GM23338 (cell line): ENCODE data around the gene CBX5. TPM values are rescaled to one million over a fixed set of nuclear protein-coding genes. Genes with fewer than 3 reads are reported as not detected.

Experiments used
- ATAC-seq: fragments of 200-7000 bp; cut with Tn5 transposase; 3 replicates; pipeline ENCODE4 v1.9.1; 2020
- DNase-seq: peaks from one replicate; pipeline ENCODE4 v3.0.0-alpha.2; 2015; ENCODE audit warnings: low spot score
- H2AFZ ChIP-seq: fragments of 200-600 bp; sonication (generic); 2 replicates; pipeline ENCODE4 v1.8.0; 2016; ENCODE audit warnings: antibody characterized with exemption, mild to moderate bottlenecking, moderate library complexity
- H3F3A ChIP-seq: fragments of 200-600 bp; sonication (generic); replicated peaks from 2 replicates; pipeline ENCODE4 v1.8.0; 2017; ENCODE audit warnings: antibody characterized with exemption, mixed run types, low read depth
- H3K27ac ChIP-seq: fragments of 200-600 bp; sonication (generic); 2 replicates; pipeline ENCODE4 v1.6.1; 2016; ENCODE audit warnings: low read depth
- H3K27me3 ChIP-seq: fragments of 200-600 bp; sonication (generic); 2 replicates; pipeline ENCODE4 v1.8.0; 2016; ENCODE audit warnings: mild to moderate bottlenecking, mixed run types, moderate library complexity; ENCODE audit not compliant: insufficient read depth
- H3K36me3 ChIP-seq: fragments of 200-600 bp; sonication (generic); 2 replicates; pipeline ENCODE4 v1.8.0; 2016; ENCODE audit warnings: mild to moderate bottlenecking; ENCODE audit not compliant: insufficient read depth
- H3K4me1 ChIP-seq: fragments of 200-600 bp; sonication (generic); 2 replicates; pipeline ENCODE4 v1.8.0; 2016; ENCODE audit warnings: mild to moderate bottlenecking, moderate library complexity; ENCODE audit not compliant: insufficient read depth
- H3K4me2 ChIP-seq: fragments of 200-600 bp; sonication (generic); 2 replicates; pipeline ENCODE4 v1.7.1; 2017; ENCODE audit warnings: mixed run types
- H3K4me3 ChIP-seq: fragments of 200-600 bp; sonication (generic); 2 replicates; pipeline ENCODE4 v1.6.1; 2016; ENCODE audit warnings: mixed run types
- H3K79me2 ChIP-seq: fragments of 200-600 bp; sonication (generic); replicated peaks from 2 replicates; pipeline ENCODE4 v1.8.0; 2017; ENCODE audit warnings: mild to moderate bottlenecking; ENCODE audit not compliant: insufficient read depth
- H3K9me2 ChIP-seq: fragments of 200-600 bp; sonication (generic); 2 replicates; pipeline ENCODE4 v1.8.0; 2017; ENCODE audit not compliant: insufficient read depth
- H4K20me1 ChIP-seq: fragments of 200-600 bp; sonication (generic); replicated peaks from 2 replicates; pipeline ENCODE4 v1.8.0; 2017; ENCODE audit warnings: mild to moderate bottlenecking; ENCODE audit not compliant: insufficient read depth
- H3K27ac Mint-ChIP-seq: 2 replicates; pipeline ENCODE4 v1.8.0; 2020; ENCODE audit warnings: inconsistent platforms, mild to moderate bottlenecking, moderate library complexity, mixed read lengths
- H3K27me3 Mint-ChIP-seq: 3 replicates; pipeline ENCODE4 v1.8.0; 2022; ENCODE audit warnings: low read depth, mild to moderate bottlenecking, moderate library complexity, mixed read lengths, inconsistent platforms; ENCODE audit not compliant: insufficient read depth, poor library complexity
- H3K36me3 Mint-ChIP-seq: 3 replicates; pipeline ENCODE4 v1.8.0; 2021; ENCODE audit warnings: low read depth, mild to moderate bottlenecking, inconsistent platforms, moderate library complexity, mixed read lengths
- H3K4me1 Mint-ChIP-seq: 3 replicates; pipeline ENCODE4 v1.8.0; 2020; ENCODE audit warnings: mild to moderate bottlenecking, inconsistent platforms, mixed read lengths
- H3K4me3 Mint-ChIP-seq: 3 replicates; pipeline ENCODE4 v1.8.0; 2021; ENCODE audit warnings: moderate library complexity, mild to moderate bottlenecking, inconsistent platforms, mixed read lengths
- H3K9me3 Mint-ChIP-seq: 3 replicates; pipeline ENCODE4 v1.8.0; 2020; ENCODE audit warnings: moderate library complexity, mild to moderate bottlenecking, inconsistent platforms, mixed read lengths
- CREB1 ChIP-seq: fragments of 250-450 bp; sonication (Bioruptor Pico); IDR thresholded peaks from 2 replicates; pipeline ENCODE4 v1.5.0; 2020; ENCODE audit warnings: low read depth, mild to moderate bottlenecking, moderate library complexity
- CTCF ChIP-seq, 2 experiments: fragments of 200-600 bp in 1 of 2; sonication (generic) in 1 of 2; conservative IDR thresholded peaks; 2 replicates each; pipeline versions ENCODE4 v1.5.1 to v1.6.1; 2016 to 2017; ENCODE audit warnings: antibody characterized with exemption in 2 of 2, low read depth in 2 of 2, mild to moderate bottlenecking in 2 of 2, moderate library complexity in 1 of 2
- ETS1 ChIP-seq: IDR thresholded peaks from 2 replicates; pipeline ENCODE4 v1.6.1; 2016; ENCODE audit warnings: antibody characterized with exemption
- EZH2 ChIP-seq: fragments of 200-600 bp; sonication (generic); IDR thresholded peaks from one replicate; pipeline ENCODE4 v1.8.0; 2017; ENCODE audit warnings: antibody characterized with exemption, mild to moderate bottlenecking, low read depth; ENCODE audit not compliant: unreplicated experiment
- JUNB ChIP-seq: IDR thresholded peaks from one replicate; pipeline ENCODE4 v1.6.1; 2016; ENCODE audit warnings: antibody characterized with exemption; ENCODE audit not compliant: unreplicated experiment
- NANOG ChIP-seq: IDR thresholded peaks from 2 replicates; pipeline ENCODE4 v1.6.1; 2016; ENCODE audit warnings: antibody characterized with exemption, borderline replicate concordance
- POLR2AphosphoS5 ChIP-seq: IDR thresholded peaks from 2 replicates; pipeline ENCODE4 v1.6.1; 2016; ENCODE audit warnings: antibody characterized with exemption, low read depth
- STAT1 ChIP-seq: IDR thresholded peaks from one replicate; pipeline ENCODE4 v1.6.1; 2016; ENCODE audit warnings: antibody characterized with exemption; ENCODE audit not compliant: unreplicated experiment
- ZNF331 ChIP-seq: fragments of 250-450 bp; sonication (Bioruptor Pico); IDR thresholded peaks from 2 replicates; pipeline ENCODE4 v1.5.0; 2020; ENCODE audit warnings: low read depth, mild to moderate bottlenecking, moderate library complexity
- ZNF462 ChIP-seq: fragments of 250-450 bp; sonication (Bioruptor Pico); IDR thresholded peaks from 2 replicates; pipeline ENCODE4 v1.5.0; 2020; ENCODE audit warnings: mild to moderate bottlenecking, moderate library complexity
- polyA plus RNA-seq: library from polyadenylated mRNA; unstranded; fragments of >200 nt; fragmentation: Nextera tagmentation; extraction: Ambion mirVana; gene quantifications from 2 replicates; pipeline ENCODE4 v1.2.1, GENCODE V29; 2016
- total RNA-seq: library from RNA; depleted of rRNA; stranded (reverse); fragments of >200 nt; shearing (Covaris generic); gene quantifications from 2 replicates; pipeline ENCODE4 v1.2.3, GENCODE V29; 2014

The CBX5 gene
- total and polyA plus RNA-seq, 2 experiments from 2014 or later, result 152 to 212 TPM

- TF ChIP-seq ETS1, result no peak
- peak; percentile 77 to 92 for TF ChIP-seq CTCF (conservative IDR thresholded peaks at IDR 0.05; ENCODE audit: low read depth in 2 of 2)
Observed at GRCh38 chr12:54324617-54325441, 44.9 kb upstream of the CBX5 start, which contains the start of gene COPZ1 (continued).

GRCh38 chr12:54321363-54321762 is 41.4 kb upstream of the CBX5 start:
- H2AFZ ChIP-seq, result no peak overlapping the region
- DNase-seq, result no peak
- no peaks in the 10 kb centered on the region for H3K27me3 ChIP-seq
- no peaks in the 10 kb centered on the region; the same call in 1 of the 2 replicates for H3K4me1 ChIP-seq
- no peaks in the 10 kb centered on the region for H3K9me2 ChIP-seq
- no peaks in the 10 kb centered on the region; the same call in 1 of the 2 replicates for H3F3A ChIP-seq
- H4K20me1 ChIP-seq, result no peaks in the 10 kb centered on the region
- H3K4me3 ChIP-seq, result no peak overlapping the region
- H3K9me3 Mint-ChIP-seq, result no peaks in the 10 kb centered on the region
- H3K27ac ChIP-seq, result no peak overlapping the region
- H3K79me2 ChIP-seq, result peaks cover 7% of the 10 kb centered on the region
- no peak overlapping the region for H3K4me3 Mint-ChIP-seq
- peaks cover 4% of the 10 kb centered on the region for H3K4me1 Mint-ChIP-seq
- ATAC-seq, result no peak
- H3K4me2 ChIP-seq, result no peak overlapping the region
- no peaks in the 10 kb centered on the region for H3K36me3 Mint-ChIP-seq
- no peak overlapping the region for H3K27ac Mint-ChIP-seq
- peaks cover 5% of the 10 kb centered on the region for H3K27me3 Mint-ChIP-seq
- H3K36me3 ChIP-seq, result no peaks in the 10 kb centered on the region
- no peak for TF ChIP-seq EZH2
- TF ChIP-seq NANOG, result no peak
- no peak for TF ChIP-seq ZNF462 (CRISPR knock-in tag)
- TF ChIP-seq CTCF (conservative IDR thresholded peaks at IDR 0.05; ENCODE audit: low read depth in 2 of 2), result no peak
- TF ChIP-seq STAT1, result no peak
- TF ChIP-seq ETS1, result no peak
- TF ChIP-seq CREB1 (CRISPR knock-in tag), result no peak
- no peak for TF ChIP-seq POLR2AphosphoS5
- TF ChIP-seq JUNB, result no peak
- TF ChIP-seq ZNF331, result no peak
